Measurements from ENCODE around the gene HAPLN3. TPM values are rescaled to one million over a fixed set of nuclear protein-coding genes. Genes with fewer than 3 reads are reported as not detected.

The HAPLN3 gene
- 4.1 and 7.4 TPM in 2 replicates for total RNA-seq

DNA sequence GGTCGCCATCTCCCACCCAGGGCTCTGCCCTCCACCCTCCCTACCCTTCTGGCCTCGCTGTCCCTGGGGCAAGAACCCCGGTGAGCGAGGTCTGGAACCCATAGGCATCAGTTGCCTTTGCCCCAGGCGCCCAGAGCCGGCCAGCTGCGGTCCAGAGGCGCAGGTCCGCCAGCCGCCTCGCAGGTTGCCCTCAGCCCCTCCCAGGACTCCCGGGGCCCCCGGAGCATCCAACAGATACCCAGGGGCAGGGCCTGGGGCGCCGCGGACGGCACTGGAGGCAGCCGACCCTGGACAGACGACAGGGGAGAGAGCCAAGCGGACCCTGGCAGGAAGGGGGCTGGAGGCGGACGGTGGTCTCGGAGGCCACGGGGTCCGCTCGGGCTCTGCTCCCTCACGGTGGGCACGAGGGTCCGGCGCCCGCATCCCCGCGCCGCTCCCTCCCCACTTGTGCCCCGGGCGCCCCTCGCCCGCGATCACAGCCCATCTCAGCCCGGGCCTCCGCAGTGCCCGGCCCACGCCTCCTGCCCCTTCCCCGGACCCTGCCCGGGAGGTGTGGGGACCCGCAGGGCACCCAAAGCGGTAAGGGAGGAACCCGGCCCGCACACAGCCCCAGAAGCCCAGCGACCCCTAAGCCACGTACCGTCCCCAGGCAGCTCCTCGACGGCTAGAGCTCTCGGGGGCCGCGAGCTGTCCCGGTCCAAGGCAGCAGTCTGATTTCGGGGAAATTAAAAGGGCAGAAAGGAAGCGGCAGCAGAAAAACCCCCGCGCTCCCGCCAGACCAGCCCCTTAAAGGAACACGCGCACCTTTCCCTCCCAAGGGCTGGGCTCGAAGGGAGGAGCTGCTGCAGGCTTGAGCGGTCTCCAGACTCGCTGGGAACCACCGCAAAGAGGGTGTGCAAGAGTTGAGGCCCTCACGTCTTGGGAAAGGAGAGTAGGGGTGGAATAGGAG, at the start of gene HAPLN3:
HAPLN3 (minus strand) TSS at position 726 of the 949 bp plus-strand sequence. CDS start 8,246 bp downstream, outside the sequence.

DNA sequence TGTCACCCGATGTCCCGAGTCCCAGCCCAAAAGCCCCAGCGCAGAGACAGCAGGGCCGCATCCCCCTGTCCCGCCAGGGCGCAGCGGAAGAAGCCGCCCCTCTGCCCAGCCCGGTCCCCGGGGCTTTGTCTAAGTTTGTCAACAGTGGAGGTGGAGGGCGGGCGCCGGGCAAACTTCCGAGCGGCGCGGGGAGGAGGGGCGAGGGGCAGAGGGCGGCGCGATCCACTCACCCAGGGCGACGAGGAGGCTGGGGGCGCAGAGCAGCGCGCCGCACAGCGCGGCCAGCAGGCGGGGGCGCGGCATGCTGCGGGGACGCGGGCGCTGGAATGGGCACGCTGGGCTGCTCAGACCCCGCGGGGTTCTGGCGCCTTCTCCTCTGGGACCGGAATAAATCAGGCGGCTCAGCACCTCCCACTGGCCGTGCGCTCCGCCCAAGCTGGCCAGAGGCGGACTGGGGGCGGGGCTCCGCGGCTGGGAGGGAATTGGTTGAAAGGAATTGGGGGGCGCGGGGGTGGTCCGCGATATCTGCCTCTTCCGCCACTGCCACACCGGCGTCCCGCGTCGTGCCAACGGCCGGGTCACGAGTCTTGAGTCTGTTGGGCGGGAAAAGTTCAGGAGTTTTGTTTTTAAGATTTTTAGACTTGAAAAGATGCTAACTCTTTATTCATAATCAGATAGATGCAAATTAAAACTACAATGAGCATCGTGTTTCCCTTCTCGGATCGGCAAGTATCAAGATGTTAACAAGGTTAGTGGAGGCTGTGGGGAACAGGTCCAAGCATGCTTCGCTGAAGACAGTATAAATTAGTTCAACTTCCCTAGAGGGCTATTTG, 17.9 kb upstream of the HAPLN3 start, which contains the start of gene MFGE8:
MFGE8 (minus strand) TSS at position 363 of the 833 bp plus-strand sequence; CDS start at position 303, 60 bp downstream.

Other genes starting within 250 kb of the HAPLN3 start
- gene ACAN, start 92.1 kb downstream of the HAPLN3 start, total RNA-seq: not detected in 2 replicates
- gene MFGE8, start 17.8 kb upstream of the HAPLN3 start, total RNA-seq: 34.6 and 73.7 TPM in 2 replicates
- 16.6 and 23.8 TPM in 2 replicates for gene ABHD2, start 192.9 kb upstream of the HAPLN3 start, total RNA-seq

Measured in hair follicular keratinocyte (primary cell).